CD4-positive, alpha-beta T cell (primary cell): Measurements from ENCODE around the gene PCCA. TPM values are rescaled to one million over a fixed set of nuclear protein-coding genes. Genes with fewer than 3 reads are reported as not detected.

ENCODE experiments used
- ATAC-seq: fragments of 200-7000 bp; cut with Tn5 transposase; one replicate; pipeline ENCODE4 v1.10.0; 2022; ENCODE audit warnings: mild to moderate bottlenecking; ENCODE audit not compliant: poor library complexity
- CTCF ChIA-PET: fragments of 350-600 bp; sonication (Branson Sonifier 250); formaldehyde crosslinking; loops from one replicate; lab custom pipeline; 2021; ENCODE audit warnings: antibody characterized with exemption, inconsistent platforms; lab: Charles Lee
- POLR2A ChIA-PET: fragments of 350-600 bp; sonication (Branson Sonifier 250); formaldehyde crosslinking; loops from one replicate; lab custom pipeline; 2021; ENCODE audit warnings: antibody characterized with exemption, inconsistent platforms; lab: Charles Lee
- DNase-seq, 14 experiments: peaks; one replicate each; pipeline ENCODE4 v3.0.0-alpha.2; 2013 to 2020; ENCODE audit warnings: mixed read lengths in 2 of 14
- H3K27ac ChIP-seq, 2 donors: one replicate each; pipeline versions ENCODE4 v1.5.1 to v1.7.0; 2013; ENCODE audit warnings: low read length in 2 of 2, low read depth in 1 of 2, mild to moderate bottlenecking in 1 of 2
- H3K27me3 ChIP-seq, 2 experiments: 1 replicate in 1 of 2; 2 replicates in 1 of 2; pipeline versions ENCODE4 v1.6.1 to v1.7.0; 2013; ENCODE audit warnings: low read length in 2 of 2, control low read depth in 1 of 2, mild to moderate bottlenecking in 1 of 2, moderate library complexity in 1 of 2; ENCODE audit not compliant: insufficient read depth in 2 of 2, control insufficient read depth in 1 of 2
- H3K36me3 ChIP-seq: one replicate; pipeline ENCODE4 v1.6.1; 2013; ENCODE audit warnings: low read length, control low read depth; ENCODE audit not compliant: insufficient read depth
- H3K4me1 ChIP-seq: one replicate; pipeline ENCODE4 v1.6.1; 2013; ENCODE audit warnings: low read length, control low read depth; ENCODE audit not compliant: insufficient read depth
- H3K4me3 ChIP-seq: one replicate; pipeline ENCODE4 v1.5.1; 2013; ENCODE audit warnings: mild to moderate bottlenecking, low read length, moderate library complexity
- H3K9me3 ChIP-seq, 2 experiments: 1 replicate in 1 of 2; 2 replicates in 1 of 2; pipeline versions ENCODE4 v1.6.1 to v1.7.0; 2013; ENCODE audit warnings: low read length in 2 of 2, mild to moderate bottlenecking in 2 of 2, control low read depth in 1 of 2, moderate library complexity in 1 of 2; ENCODE audit not compliant: control insufficient read depth in 1 of 2, insufficient read depth in 1 of 2
- H3K27ac Mint-ChIP-seq: one replicate; pipeline ENCODE4 v1.8.0; 2020; ENCODE audit warnings: mixed read lengths
- H3K27me3 Mint-ChIP-seq: one replicate; pipeline ENCODE4 v1.8.0; 2021; ENCODE audit warnings: mixed read lengths
- H3K36me3 Mint-ChIP-seq: one replicate; pipeline ENCODE4 v1.8.0; 2021; ENCODE audit warnings: low read depth, mixed read lengths
- H3K4me1 Mint-ChIP-seq: one replicate; pipeline ENCODE4 v1.8.0; 2021; ENCODE audit warnings: low read depth, mixed read lengths
- H3K4me3 Mint-ChIP-seq: one replicate; pipeline ENCODE4 v1.8.0; 2020; ENCODE audit warnings: mild to moderate bottlenecking, mixed read lengths
- H3K9me3 Mint-ChIP-seq: one replicate; pipeline ENCODE4 v1.8.0; 2020; ENCODE audit warnings: mixed read lengths
- intact Hi-C, 2 experiments: fragments of 100-400 bp; cut with DNase I in 1 of 2; cut with micrococcal nuclease in 1 of 2; formaldehyde crosslinking; loops; one replicate each; pipeline versions ENCODE4 v1.15.1 to v1.9.0; 2023 to 2025; cut with DNase I, micrococcal nuclease
- total RNA-seq, 174 experiments: library from RNA in 2 of 174; stranded (reverse) in 2 of 174; gene quantifications; one replicate each; pipeline ENCODE4 v1.2.3 and lab custom pipeline; 2021 to 2026
- TF ChIP-seq, protein P1 (sequence below): fragments of 200-600 bp; IDR thresholded peaks from one replicate; pipeline ENCODE4 v1.8.0; 2022; ENCODE audit warnings: antibody characterized with exemption, mild to moderate bottlenecking

The PCCA gene
- total RNA-seq, 2 experiments from 2014 or later: 4.7 to 5.2 TPM

DNA sequence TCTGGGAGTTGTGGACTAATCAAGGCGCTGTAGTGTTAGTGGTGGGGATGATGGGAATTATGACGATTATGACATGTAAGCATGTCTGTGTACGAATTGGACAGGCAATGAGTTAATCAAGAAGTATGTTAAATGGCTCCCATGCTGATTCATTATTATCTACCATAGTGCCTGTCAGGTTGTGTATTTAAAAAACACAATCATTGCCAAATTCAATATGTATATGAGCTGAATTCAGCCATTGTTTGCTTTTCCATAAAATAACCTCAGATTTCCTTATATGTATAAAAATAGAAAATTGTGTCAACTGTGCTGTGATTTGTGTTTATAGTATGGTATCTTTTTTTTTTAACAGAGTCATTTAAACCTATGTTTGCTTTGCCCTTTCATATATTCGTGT, 37.1 kb downstream of the PCCA start:
- no peaks in the 10 kb centered on the region for H3K36me3 ChIP-seq
- H3K27me3 ChIP-seq: no peaks in the 10 kb centered on the region
- TF ChIP-seq, protein P1, sequence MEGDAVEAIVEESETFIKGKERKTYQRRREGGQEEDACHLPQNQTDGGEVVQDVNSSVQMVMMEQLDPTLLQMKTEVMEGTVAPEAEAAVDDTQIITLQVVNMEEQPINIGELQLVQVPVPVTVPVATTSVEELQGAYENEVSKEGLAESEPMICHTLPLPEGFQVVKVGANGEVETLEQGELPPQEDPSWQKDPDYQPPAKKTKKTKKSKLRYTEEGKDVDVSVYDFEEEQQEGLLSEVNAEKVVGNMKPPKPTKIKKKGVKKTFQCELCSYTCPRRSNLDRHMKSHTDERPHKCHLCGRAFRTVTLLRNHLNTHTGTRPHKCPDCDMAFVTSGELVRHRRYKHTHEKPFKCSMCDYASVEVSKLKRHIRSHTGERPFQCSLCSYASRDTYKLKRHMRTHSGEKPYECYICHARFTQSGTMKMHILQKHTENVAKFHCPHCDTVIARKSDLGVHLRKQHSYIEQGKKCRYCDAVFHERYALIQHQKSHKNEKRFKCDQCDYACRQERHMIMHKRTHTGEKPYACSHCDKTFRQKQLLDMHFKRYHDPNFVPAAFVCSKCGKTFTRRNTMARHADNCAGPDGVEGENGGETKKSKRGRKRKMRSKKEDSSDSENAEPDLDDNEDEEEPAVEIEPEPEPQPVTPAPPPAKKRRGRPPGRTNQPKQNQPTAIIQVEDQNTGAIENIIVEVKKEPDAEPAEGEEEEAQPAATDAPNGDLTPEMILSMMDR: no peak
- H3K36me3 Mint-ChIP-seq: peaks cover 27% of the 10 kb centered on the region
- H3K4me1 Mint-ChIP-seq: peaks cover 7% of the 10 kb centered on the region
- H3K4me3 ChIP-seq: no peak overlapping the region
- peaks cover 5% of the 10 kb centered on the region for H3K4me1 ChIP-seq
- POLR2A ChIA-PET: no interaction called here
- H3K27ac Mint-ChIP-seq: no peak overlapping the region
- no peaks in the 10 kb centered on the region for H3K27me3 Mint-ChIP-seq
- peaks cover 9% of the 10 kb centered on the region for H3K9me3 Mint-ChIP-seq
- H3K9me3 ChIP-seq: peaks cover 7 to 11% of the 10 kb centered on the region in 2 experiments
- intact Hi-C loops: no loop called here
- no peak overlapping the region for H3K4me3 Mint-ChIP-seq
- CTCF ChIA-PET: no interaction called here
- ATAC-seq (no peak), DNase-seq (no peak)
- H3K27ac ChIP-seq: no peak overlapping the region

- H3K4me3 Mint-ChIP-seq: no peak overlapping the region
- ChIA-PET POLR2A (no interaction called here), CTCF (no interaction called here)
- Histone ChIP-seq H3K4me3 (no peak overlapping the region), H3K36me3 (no peaks in the 10 kb centered on the region), H3K27ac (no peak overlapping the region), H3K9me3 (no peaks in the 10 kb centered on the region), H3K4me1 (peaks cover 5% of the 10 kb centered on the region), H3K27me3 (no peaks in the 10 kb centered on the region)
- TF ChIP-seq, protein P1: no peak
- intact Hi-C loops: no loop called here
- DNase-seq: peak in 2 of 14 experiments; percentile 6 to 19
- H3K27me3 Mint-ChIP-seq: no peaks in the 10 kb centered on the region
- H3K27ac Mint-ChIP-seq: no peak overlapping the region
- no peak for ATAC-seq
- H3K36me3 Mint-ChIP-seq: peaks cover 9% of the 10 kb centered on the region
- no peaks in the 10 kb centered on the region for H3K9me3 Mint-ChIP-seq
- peaks cover 7% of the 10 kb centered on the region for H3K4me1 Mint-ChIP-seq
These were observed 39.5 kb downstream of the PCCA start for GRCh38 chr13:100128373-100128772.

- Mint-ChIP-seq H3K4me1 (peaks cover 7% of the 10 kb centered on the region), H3K9me3 (no peaks in the 10 kb centered on the region), H3K4me3 (no peak overlapping the region), H3K27me3 (no peaks in the 10 kb centered on the region), H3K27ac (no peak overlapping the region), H3K36me3 (peaks cover 6% of the 10 kb centered on the region)
- ChIA-PET CTCF (no interaction called here), POLR2A (no interaction called here)
- Histone ChIP-seq H3K36me3 (no peaks in the 10 kb centered on the region), H3K4me3 (no peak overlapping the region), H3K27me3 (no peaks in the 10 kb centered on the region), H3K4me1 (peaks cover 5% of the 10 kb centered on the region), H3K9me3 (no peaks in the 10 kb centered on the region), H3K27ac (no peak overlapping the region)
- ATAC-seq (no peak), DNase-seq (no peak)
- intact Hi-C loops: no loop called here
- TF ChIP-seq, protein P1: no peak
These were observed 39.9 kb downstream of the PCCA start for GRCh38 chr13:100128838-100129237.
